ENCODE data around the gene CELSR1.

CELSR1 gene

DNA sequence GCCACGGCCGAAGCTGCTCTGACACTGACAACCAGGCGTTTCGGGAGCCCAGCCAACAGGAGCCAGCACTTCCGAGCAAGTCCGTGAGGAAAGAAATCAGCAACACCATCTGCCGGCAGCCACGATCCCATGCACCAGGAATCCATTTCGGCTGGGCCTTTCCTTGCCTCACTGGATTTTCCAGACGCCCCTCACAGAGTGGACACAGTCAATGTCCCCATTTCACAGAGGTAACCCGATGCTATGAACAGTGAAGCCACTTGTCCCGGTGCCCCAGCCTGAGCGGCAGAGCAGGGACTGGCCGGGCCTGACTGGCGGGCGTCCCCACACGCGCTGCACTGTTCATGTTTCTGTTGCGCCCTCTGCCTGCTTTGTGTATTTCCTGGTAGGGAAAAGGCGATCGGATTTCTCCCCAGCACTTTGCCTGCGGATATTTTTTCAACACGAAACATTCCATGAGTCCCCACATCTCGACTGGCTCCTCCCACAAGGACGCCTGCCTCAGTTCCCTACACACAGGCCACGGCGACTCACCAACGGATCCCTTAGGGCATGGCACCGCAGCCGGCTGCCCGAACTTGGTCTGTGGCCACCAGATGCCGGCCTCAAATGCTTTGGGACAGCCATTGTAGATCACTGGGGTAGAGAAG is 146.6 kb downstream of the CELSR1 start:
- FAIRE-seq = no peak
- no peak for DNase-seq (ENCODE audit: extremely low spot score, insufficient read length, low read depth)

GRCh38 chr22:46390105-46390651 is 147.2 kb downstream of the CELSR1 start:
- FAIRE-seq (no peak), DNase-seq (ENCODE audit: extremely low spot score, insufficient read length, low read depth) (no peak)

GRCh38 chr22:46389081-46389480 is 148.3 kb downstream of the CELSR1 start:
- no peak for FAIRE-seq

GRCh38 chr22:46388647-46389046 is 148.8 kb downstream of the CELSR1 start:
- FAIRE-seq (no peak), DNase-seq (ENCODE audit: extremely low spot score, insufficient read length, low read depth) (no peak)

More at GRCh38 chr22:46389081-46389480, 148.3 kb downstream of the CELSR1 start:
- DNase-seq (ENCODE audit: extremely low spot score, insufficient read length, low read depth) = no peak

GRCh38 chr22:46387748-46388147 is 149.7 kb downstream of the CELSR1 start:
- no peak for DNase-seq (ENCODE audit: extremely low spot score, insufficient read length, low read depth)
- no peak for FAIRE-seq

DNA sequence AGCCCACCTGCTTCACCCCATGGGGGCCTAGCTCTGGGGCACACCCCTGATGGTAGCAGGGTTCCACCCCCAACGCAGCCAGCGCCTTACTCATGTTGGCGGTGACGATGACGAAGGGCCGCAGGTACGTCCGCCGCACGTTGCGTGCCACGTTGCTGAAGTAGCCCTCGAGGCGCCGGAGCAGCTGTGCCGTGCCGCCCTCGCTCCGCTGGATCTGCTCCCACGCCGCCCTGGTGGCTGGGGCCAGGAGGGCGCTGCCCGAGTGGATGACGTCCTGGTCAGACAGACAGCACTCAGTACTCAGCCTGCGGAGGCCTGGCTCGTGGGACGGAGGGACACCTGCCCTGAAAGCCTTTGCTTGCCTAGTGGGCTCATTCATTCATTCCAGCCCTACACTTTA is 151.1 kb downstream of the CELSR1 start:
- no peak for DNase-seq (ENCODE audit: extremely low spot score, insufficient read length, low read depth)
- FAIRE-seq = no peak

DNA sequence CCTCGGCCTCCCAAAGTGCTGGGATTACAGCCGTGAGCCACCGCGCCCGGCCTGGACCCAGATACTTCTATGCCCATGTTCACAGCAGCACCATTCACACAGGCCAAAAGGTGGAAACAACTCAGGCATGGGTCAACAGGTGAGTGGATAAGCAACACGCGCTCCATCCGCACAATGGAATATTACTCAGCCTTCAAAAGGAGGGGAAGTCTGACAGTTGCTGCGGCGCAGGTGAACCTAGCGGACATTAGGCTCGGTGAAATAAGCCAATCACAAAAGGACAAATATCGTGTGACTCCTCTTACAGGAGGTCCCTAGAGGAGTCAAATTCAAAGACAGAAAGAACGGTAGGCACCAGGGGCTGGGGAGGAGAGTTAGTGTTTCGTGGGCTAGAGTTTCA is 154.9 kb downstream of the CELSR1 start:
- DNase-seq (ENCODE audit: extremely low spot score, insufficient read length, low read depth) = no peak
- no peak for FAIRE-seq

GRCh38 chr22:46381731-46382130 is 155.7 kb downstream of the CELSR1 start:
- DNase-seq (ENCODE audit: extremely low spot score, insufficient read length, low read depth) = no peak
- no peak for FAIRE-seq

- no peak for DNase-seq (ENCODE audit: extremely low spot score, insufficient read length, low read depth)
- FAIRE-seq = no peak
Observed at GRCh38 chr22:46381142-46381541, 156.3 kb downstream of the CELSR1 start.

DNA sequence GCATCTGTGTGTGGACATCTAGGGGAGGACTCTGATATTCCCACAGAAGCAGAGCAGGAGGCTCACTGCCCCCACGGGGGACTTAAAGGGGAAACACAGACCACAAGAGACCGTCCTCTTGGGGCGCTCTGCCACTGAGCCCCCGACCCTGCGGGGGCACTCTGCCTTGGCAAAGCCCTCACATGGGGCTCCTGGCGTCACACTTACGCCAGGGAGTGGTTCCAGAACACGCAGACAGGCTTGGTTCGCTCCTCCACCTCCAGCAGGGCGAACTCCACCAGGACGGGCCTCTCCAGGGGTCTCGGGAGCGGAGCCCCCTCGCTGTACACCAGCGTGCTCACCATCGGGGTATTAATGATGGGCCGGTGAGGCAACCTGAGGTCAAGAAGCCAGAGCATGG is 156.8 kb downstream of the CELSR1 start:
- FAIRE-seq (no peak), DNase-seq (ENCODE audit: extremely low spot score, insufficient read length, low read depth) (no peak)

DNA sequence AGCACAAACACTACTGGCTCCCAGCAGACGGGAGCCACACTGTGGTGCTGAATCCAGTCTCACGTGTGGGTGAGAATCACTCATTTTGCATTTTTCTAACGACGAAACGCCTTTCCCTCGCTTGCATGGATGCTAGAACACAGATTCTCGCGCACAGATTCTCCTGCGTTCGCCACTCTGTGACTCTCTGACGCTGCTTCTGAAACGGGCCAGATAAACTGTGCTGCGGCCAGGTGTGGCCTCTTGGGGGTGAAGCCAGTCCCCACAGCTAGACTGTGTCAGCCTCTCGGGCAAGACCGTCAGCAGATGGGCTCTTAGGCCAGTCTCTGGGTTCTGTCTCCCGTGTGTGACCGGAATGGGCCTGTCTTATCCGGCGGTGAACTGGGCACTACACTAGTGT is 157.4 kb downstream of the CELSR1 start:
- FAIRE-seq = no peak

DNA sequence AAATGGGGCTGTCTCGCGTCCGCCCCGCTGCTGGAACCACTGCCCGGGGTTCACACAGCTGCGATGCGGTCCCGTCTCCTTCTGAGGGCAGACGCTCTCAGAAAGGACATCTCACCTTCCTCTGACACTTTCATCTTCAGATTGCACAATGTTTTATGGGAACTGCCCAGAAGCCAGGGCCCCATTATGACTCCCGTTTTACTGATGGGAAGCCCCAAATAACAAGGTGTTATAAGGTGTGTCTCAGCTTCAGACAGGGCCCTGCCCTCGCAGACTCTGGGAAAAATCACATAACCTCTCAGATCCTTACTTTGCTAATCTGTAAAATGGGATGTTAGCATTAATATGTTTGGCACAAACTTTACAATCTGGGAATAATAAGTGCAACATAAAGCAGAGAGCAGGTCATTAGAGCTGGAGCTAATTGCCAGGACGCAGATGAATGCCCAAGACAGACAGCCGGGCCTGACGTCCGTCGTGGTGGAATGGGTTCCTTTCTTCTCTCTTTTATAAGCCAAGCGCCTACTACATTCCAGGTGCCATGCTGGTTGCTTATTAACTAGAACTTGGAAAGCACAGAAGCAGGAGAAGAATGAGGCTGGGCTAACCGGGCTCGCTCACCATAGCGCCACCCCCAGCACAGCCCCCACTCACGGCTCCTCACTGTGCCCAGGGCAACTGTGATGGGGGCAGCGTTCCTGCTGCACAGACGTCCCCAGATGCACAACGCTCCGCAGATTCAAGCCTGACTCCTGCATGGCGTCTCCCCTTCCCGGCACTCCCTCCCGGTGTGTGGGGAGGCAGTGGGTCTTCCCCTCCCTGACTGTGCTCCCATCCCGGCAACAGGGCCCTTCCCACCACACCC is 158.1 kb downstream of the CELSR1 start:
- no peak for DNase-seq (ENCODE audit: extremely low spot score, insufficient read length, low read depth)
- no peak for FAIRE-seq

More for the DNA sequence above, 157.4 kb downstream of the CELSR1 start:
- DNase-seq (ENCODE audit: extremely low spot score, insufficient read length, low read depth) = no peak

DNA sequence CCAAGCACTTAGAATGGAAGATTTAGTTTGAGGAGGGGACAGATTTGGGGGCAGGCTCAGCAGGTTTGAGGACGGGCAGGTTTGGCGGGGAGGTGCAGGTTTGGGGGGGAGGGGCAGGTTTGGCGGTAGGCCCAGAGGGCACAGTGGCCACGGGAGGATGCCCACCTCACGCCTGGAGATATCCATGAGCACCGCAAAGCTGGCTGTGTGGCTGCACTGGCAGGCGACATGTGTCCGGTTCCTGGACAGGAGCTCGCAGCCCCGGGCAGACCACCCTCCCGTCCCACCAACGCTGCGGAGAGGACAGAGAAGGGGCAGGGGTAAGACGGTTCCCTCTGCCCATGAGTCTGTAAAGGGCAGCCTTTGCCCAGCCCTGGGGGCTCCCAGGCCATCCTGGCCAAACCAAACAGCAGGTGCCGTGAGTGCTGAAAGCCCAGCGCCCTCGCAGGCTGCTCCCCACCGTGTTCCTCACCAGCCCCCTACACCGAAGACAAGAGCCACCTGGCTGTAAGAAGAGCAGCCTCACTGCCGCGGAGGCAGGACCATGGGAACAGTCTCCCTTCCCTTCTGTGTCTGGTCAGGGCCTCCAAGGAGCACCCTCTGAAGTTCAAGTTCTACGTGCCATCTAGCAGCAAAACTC is 158.9 kb downstream of the CELSR1 start:
- DNase-seq (ENCODE audit: extremely low spot score, insufficient read length, low read depth) = no peak
- FAIRE-seq = no peak

- FAIRE-seq = no peak
- DNase-seq (ENCODE audit: extremely low spot score, insufficient read length, low read depth) = no peak
Observed at GRCh38 chr22:46377525-46378425, 159.6 kb downstream of the CELSR1 start.

DNA sequence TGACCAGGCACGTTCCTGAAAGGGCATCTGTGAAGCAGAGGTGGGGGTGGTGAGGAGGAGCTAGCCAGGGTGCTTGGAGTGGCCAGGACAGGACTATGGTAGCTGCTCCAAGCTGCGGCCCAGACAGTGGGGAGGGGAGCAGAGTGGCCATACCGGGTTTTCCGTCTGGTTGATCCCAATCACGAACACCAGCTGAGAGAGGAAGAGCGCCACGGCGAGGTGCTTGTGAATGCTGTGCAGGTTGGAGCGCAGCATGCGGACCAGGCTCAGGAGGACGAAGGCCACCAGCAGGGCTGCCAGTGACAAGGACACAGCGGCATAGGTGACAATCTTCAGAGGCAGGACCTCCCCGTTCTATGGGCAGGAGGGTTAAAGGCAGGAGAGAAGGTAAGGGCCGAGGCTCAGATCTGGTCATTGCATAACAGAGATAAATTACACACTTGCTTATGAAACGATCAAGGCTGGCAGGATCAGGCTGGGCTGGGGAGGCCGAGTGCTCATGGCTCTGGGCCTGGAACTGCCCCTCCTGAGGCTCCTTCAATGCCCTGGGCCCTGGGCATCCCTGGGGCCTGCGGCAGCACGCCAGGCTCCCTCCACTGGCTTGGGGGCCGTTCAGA is 160.4 kb downstream of the CELSR1 start:
- no peak for DNase-seq (ENCODE audit: extremely low spot score, insufficient read length, low read depth)
- no peak for FAIRE-seq

- FAIRE-seq (no peak), DNase-seq (ENCODE audit: extremely low spot score, insufficient read length, low read depth) (no peak)
Observed at GRCh38 chr22:46376111-46376510, 161.3 kb downstream of the CELSR1 start.

DNA sequence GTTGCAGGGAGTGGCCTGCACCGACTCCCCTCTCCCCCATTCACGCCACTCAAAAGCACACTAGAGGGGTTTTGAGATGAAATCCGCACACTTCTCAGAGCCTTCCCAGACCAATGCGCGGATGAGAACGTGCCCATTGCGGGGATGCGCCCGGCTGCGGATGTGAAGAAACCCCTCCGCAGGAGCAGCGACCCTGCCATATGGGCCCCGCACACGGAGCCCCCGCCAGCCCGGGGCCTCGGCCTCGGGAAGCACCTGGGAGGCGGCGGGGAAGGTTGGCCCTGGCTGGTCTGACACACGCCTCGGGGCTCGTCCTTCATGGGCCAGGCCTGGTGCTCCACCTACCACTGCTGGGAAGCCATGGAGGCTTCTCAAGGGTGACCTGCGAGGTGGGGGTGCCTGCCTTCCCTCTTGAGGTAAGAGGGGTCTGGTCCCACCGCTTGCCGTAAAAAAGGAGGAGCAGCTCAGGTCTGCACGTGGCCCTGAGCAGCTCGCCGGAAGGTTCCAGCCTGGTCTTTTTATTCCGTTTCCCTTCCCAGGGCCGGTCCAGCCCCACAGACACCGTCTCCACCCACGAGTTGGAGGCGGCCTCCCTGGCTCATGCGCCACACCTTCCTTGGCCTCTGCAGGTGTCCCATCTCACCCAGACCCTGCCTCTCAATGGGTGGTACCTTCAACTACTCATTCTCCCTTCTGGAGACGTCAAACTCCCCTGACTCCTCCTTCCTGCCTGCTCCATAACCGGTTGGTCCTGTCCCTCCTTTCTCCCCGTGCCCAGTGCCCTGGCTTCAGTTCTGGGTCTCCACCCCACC is 162.6 kb downstream of the CELSR1 start:
- no peak for FAIRE-seq
- no peak for DNase-seq (ENCODE audit: extremely low spot score, insufficient read length, low read depth)

GRCh38 chr22:46373921-46374662 is 163.3 kb downstream of the CELSR1 start:
- no peak for DNase-seq (ENCODE audit: extremely low spot score, insufficient read length, low read depth)
- no peak for FAIRE-seq
